GM19324 (cell line): ENCODE data around the gene SLC22A23.

Experiments used
- ATAC-seq: cut with Tn5 transposase; IDR thresholded peaks from one replicate; pipeline ENCODE4 v1.9.1; 2021; ENCODE audit warnings: mild to moderate bottlenecking, moderate library complexity; ENCODE audit not compliant: unreplicated experiment, low FRiP score

SLC22A23 gene

GRCh38 chr6:3456898-3457709 is at the start of gene SLC22A23:
SLC22A23 (minus strand) TSS chr6:3457050; CDS start chr6:3456559, 491 bp downstream.
- ATAC-seq: no peak

GRCh38 chr6:3506200-3506599 is 49.4 kb upstream of the SLC22A23 start:
- ATAC-seq: no peak

- ATAC-seq: no peak
These were observed 48.3 kb upstream of the SLC22A23 start for GRCh38 chr6:3504938-3505805.

- ATAC-seq: no peak
These were observed 47.5 kb upstream of the SLC22A23 start for GRCh38 chr6:3504354-3504753.

- ATAC-seq: no peak
These were observed 45.1 kb upstream of the SLC22A23 start for GRCh38 chr6:3501826-3502500.

- ATAC-seq: no peak
These were observed 43.6 kb upstream of the SLC22A23 start for GRCh38 chr6:3500262-3501014.

GRCh38 chr6:3499603-3500002 is 42.8 kb upstream of the SLC22A23 start:
- no peak for ATAC-seq

- no peak for ATAC-seq
These were observed 39.5 kb upstream of the SLC22A23 start for GRCh38 chr6:3496395-3496794.

GRCh38 chr6:3494391-3495100 is 37.7 kb upstream of the SLC22A23 start:
- ATAC-seq: no peak

- ATAC-seq: no peak
These were observed 33.8 kb upstream of the SLC22A23 start for GRCh38 chr6:3490625-3490980.

GRCh38 chr6:3489961-3490624 is 33.2 kb upstream of the SLC22A23 start:
- no peak for ATAC-seq

- ATAC-seq: no peak
These were observed 32.3 kb upstream of the SLC22A23 start for GRCh38 chr6:3489027-3489757.

- no peak for ATAC-seq
These were observed 28.1 kb upstream of the SLC22A23 start for GRCh38 chr6:3484946-3485345.

GRCh38 chr6:3484192-3484591 is 27.3 kb upstream of the SLC22A23 start:
- no peak for ATAC-seq

- ATAC-seq: no peak
These were observed 26.8 kb upstream of the SLC22A23 start for GRCh38 chr6:3483675-3484074.

GRCh38 chr6:3482869-3483268 is 26.0 kb upstream of the SLC22A23 start:
- no peak for ATAC-seq

GRCh38 chr6:3481640-3482039 is 24.8 kb upstream of the SLC22A23 start:
- ATAC-seq: no peak

- no peak for ATAC-seq
These were observed 23.2 kb upstream of the SLC22A23 start for GRCh38 chr6:3480009-3480408.

- no peak for ATAC-seq
These were observed 16.9 kb upstream of the SLC22A23 start for GRCh38 chr6:3473773-3474172.
